IMR-90 (cell line): ENCODE measurements around the gene ITGB2. TPM values are rescaled to one million over a fixed set of nuclear protein-coding genes. Genes with fewer than 3 reads are reported as not detected.
A peak's percentile ranks its signal among the peaks of the same experiment; 100 is the strongest.

Experiments used
- ATAC-seq: fragments of 200-7000 bp; cut with Tn5 transposase; 2 replicates; pipeline ENCODE4 v1.9.1; 2020; ENCODE audit warnings: low read depth, mild to moderate bottlenecking, moderate library complexity
- BruUV-seq: library from RNA; stranded (reverse); fragments of 400-500 nt; replicated peaks from 2 replicates; lab custom pipeline; 2021; lab: Mats Ljungman, UMichigan
- CTCF ChIA-PET: fragments of 300-600 bp; formaldehyde crosslinking; extraction: SDS; loops from one replicate; lab custom pipeline; 2021; ENCODE audit warnings: antibody characterized with exemption; lab: Yijun Ruan, JAX
- POLR2A ChIA-PET: fragments of 300-600 bp; sonication (Branson Sonifier 250); formaldehyde crosslinking; loops from one replicate; lab custom pipeline; 2022; ENCODE audit warnings: antibody characterized with exemption; ENCODE audit not compliant: unreplicated experiment; lab: Charles Lee
- DNase-seq: peaks from one replicate; pipeline ENCODE4 v3.0.0; 2013
- H2AFZ ChIP-seq: replicated peaks from 2 replicates; pipeline ENCODE3; 2013; ENCODE audit warnings: low read length, mild to moderate bottlenecking; ENCODE audit not compliant: poor library complexity
- H2AK5ac ChIP-seq: 2 replicates; pipeline ENCODE4 v1.6.1; 2013; ENCODE audit warnings: low read depth, low read length, inconsistent platforms
- H2AK9ac ChIP-seq: replicated peaks from 2 replicates; pipeline ENCODE3; 2013; ENCODE audit warnings: mild to moderate bottlenecking, low read depth, low read length, moderate library complexity; ENCODE audit not compliant: poor library complexity
- H2BK120ac ChIP-seq: 2 replicates; pipeline ENCODE4 v1.6.1; 2013; ENCODE audit warnings: low read depth, low read length, inconsistent platforms
- H2BK15ac ChIP-seq: 3 replicates; pipeline ENCODE4 v1.6.1; 2013; ENCODE audit warnings: low read depth, low read length, inconsistent platforms
- H2BK20ac ChIP-seq: 2 replicates; pipeline ENCODE4 v1.6.1; 2013; ENCODE audit warnings: low read depth, mild to moderate bottlenecking, inconsistent platforms, low read length, moderate library complexity
- H2BK5ac ChIP-seq: 2 replicates; pipeline ENCODE4 v1.6.1; 2013; ENCODE audit warnings: mild to moderate bottlenecking, low read depth, low read length, inconsistent platforms; ENCODE audit not compliant: poor library complexity, severe bottlenecking
- H3K14ac ChIP-seq: replicated peaks from 2 replicates; pipeline ENCODE4 v1.6.1; 2013; ENCODE audit warnings: low read depth, low read length, inconsistent platforms
- H3K18ac ChIP-seq: 2 replicates; pipeline ENCODE4 v1.6.1; 2013; ENCODE audit warnings: low read depth, low read length, control low read depth
- H3K23ac ChIP-seq: 2 replicates; pipeline ENCODE4 v1.6.1; 2013; ENCODE audit warnings: low read depth, low read length, inconsistent platforms
- H3K27ac ChIP-seq: 2 replicates; pipeline ENCODE4 v1.5.1; 2013; ENCODE audit warnings: mild to moderate bottlenecking, control low read depth, low read length; ENCODE audit not compliant: insufficient read depth
- H3K27me3 ChIP-seq: 2 replicates; pipeline ENCODE4 v1.6.1; 2013; ENCODE audit warnings: low read length; ENCODE audit not compliant: control insufficient read depth, insufficient read depth
- H3K36me3 ChIP-seq: 2 replicates; pipeline ENCODE4 v1.6.1; 2013; ENCODE audit warnings: low read length, mixed read lengths; ENCODE audit not compliant: control insufficient read depth, insufficient read depth
- H3K4ac ChIP-seq: 2 replicates; pipeline ENCODE4 v1.6.1; 2013; ENCODE audit warnings: low read depth, low read length, inconsistent platforms
- H3K4me1 ChIP-seq: 2 replicates; pipeline ENCODE4 v1.6.1; 2013; ENCODE audit warnings: low read length, mixed read lengths; ENCODE audit not compliant: control insufficient read depth, insufficient read depth
- H3K4me2 ChIP-seq: 2 replicates; pipeline ENCODE4 v1.6.1; 2013; ENCODE audit warnings: low read depth, mild to moderate bottlenecking, control low read depth, low read length, moderate library complexity
- H3K4me3 ChIP-seq: 2 replicates; pipeline ENCODE4 v1.5.1; 2013; ENCODE audit warnings: low read depth, mild to moderate bottlenecking, control low read depth, low read length, moderate library complexity; ENCODE audit not compliant: insufficient read depth
- H3K56ac ChIP-seq: 2 replicates; pipeline ENCODE4 v1.6.1; 2013; ENCODE audit warnings: low read length, inconsistent platforms; ENCODE audit not compliant: insufficient read depth; ENCODE audit errors: extremely low read depth
- H3K79me1 ChIP-seq, 2 experiments: 2 replicates each; pipeline ENCODE4 v1.6.1; 2013; ENCODE audit warnings: low read length in 2 of 2, inconsistent platforms in 1 of 2, low read depth in 1 of 2
- H3K9ac ChIP-seq: 2 replicates; pipeline ENCODE4 v1.6.1; 2013; ENCODE audit warnings: low read depth, low read length, control low read depth
- H3K9me1 ChIP-seq: 2 replicates; pipeline ENCODE4 v1.6.1; 2013; ENCODE audit warnings: low read length, inconsistent platforms; ENCODE audit not compliant: insufficient read depth
- H3K9me3 ChIP-seq: 2 replicates; pipeline ENCODE4 v1.6.1; 2013; ENCODE audit warnings: low read length; ENCODE audit not compliant: control insufficient read depth, insufficient read depth
- H4K20me1 ChIP-seq: 2 replicates; pipeline ENCODE4 v1.6.1; 2013; ENCODE audit warnings: low read length, inconsistent platforms; ENCODE audit not compliant: insufficient read depth
- H4K5ac ChIP-seq: 2 replicates; pipeline ENCODE4 v1.6.1; 2013; ENCODE audit warnings: mild to moderate bottlenecking, low read depth, low read length, control low read depth
- H4K8ac ChIP-seq, 2 experiments: 2 replicates each; pipeline ENCODE4 v1.6.1; 2013; ENCODE audit warnings: low read depth in 2 of 2, low read length in 2 of 2, control low read depth in 1 of 2, inconsistent platforms in 1 of 2
- H4K91ac ChIP-seq: 2 replicates; pipeline ENCODE4 v1.6.1; 2013; ENCODE audit warnings: low read depth, low read length, inconsistent platforms; ENCODE audit not compliant: insufficient read depth
- BHLHE40 ChIP-seq: fragments of 150-350 bp; IDR thresholded peaks from 2 replicates; pipeline ENCODE4 v1.6.1; 2016; ENCODE audit warnings: mild to moderate bottlenecking, low read depth, low read length
- CEBPB ChIP-seq: IDR thresholded peaks from 2 replicates; pipeline ENCODE4 v1.6.1; 2012; ENCODE audit warnings: low read depth, low read length, improper control_type of control experiment
- CHD1 ChIP-seq: IDR thresholded peaks from 2 replicates; pipeline ENCODE4 v1.6.1; 2012; ENCODE audit warnings: low read depth, low read length, improper control_type of control experiment
- FOS ChIP-seq: fragments of 150-350 bp; IDR thresholded peaks from 2 replicates; pipeline ENCODE4 v1.6.1; 2016; ENCODE audit warnings: low read depth, low read length
- MAFK ChIP-seq: IDR thresholded peaks from 2 replicates; pipeline ENCODE4 v1.6.1; 2012; ENCODE audit warnings: low read depth, low read length, improper control_type of control experiment
- MAZ ChIP-seq: IDR thresholded peaks from 2 replicates; pipeline ENCODE4 v1.6.1; 2012; ENCODE audit warnings: low read depth, mild to moderate bottlenecking, low read length, improper control_type of control experiment, moderate library complexity, borderline replicate concordance
- MXI1 ChIP-seq: IDR thresholded peaks from 2 replicates; pipeline ENCODE4 v1.6.1; 2012; ENCODE audit warnings: low read depth, mild to moderate bottlenecking, low read length, moderate library complexity, borderline replicate concordance
- NFE2L2 ChIP-seq: fragments of 150-350 bp; IDR thresholded peaks from 2 replicates; pipeline ENCODE4 v1.6.1; 2016; ENCODE audit warnings: low read depth, mild to moderate bottlenecking, low read length
- POLR2A ChIP-seq: IDR thresholded peaks from 2 replicates; pipeline ENCODE4 v1.6.1; 2012; ENCODE audit warnings: mild to moderate bottlenecking, low read depth, low read length
- RAD21 ChIP-seq: IDR thresholded peaks from 2 replicates; pipeline ENCODE4 v1.6.1; 2012; ENCODE audit warnings: low read length, improper control_type of control experiment
- RCOR1 ChIP-seq: IDR thresholded peaks from 2 replicates; pipeline ENCODE4 v1.6.1; 2012; ENCODE audit warnings: mild to moderate bottlenecking, low read length, improper control_type of control experiment; ENCODE audit not compliant: insufficient replicate concordance
- RFX5 ChIP-seq: IDR thresholded peaks from 2 replicates; pipeline ENCODE4 v1.8.0; 2012; ENCODE audit warnings: low read depth, mild to moderate bottlenecking, low read length, moderate library complexity
- SMC3 ChIP-seq: fragments of 150-350 bp; IDR thresholded peaks from 2 replicates; pipeline ENCODE4 v1.6.1; 2016; ENCODE audit warnings: low read depth, mild to moderate bottlenecking, antibody characterized with exemption, low read length, moderate library complexity
- WGBS, 2 experiments: methylation state at CpG; one replicate each; pipeline versions ENCODE4 v1.1.5 to v1.1.7; 2013; ENCODE audit warnings: missing lambda C conversion rate in 2 of 2; ENCODE audit not compliant: insufficient read length in 1 of 2; ENCODE audit errors: extremely low coverage in 2 of 2; 5-methylcytosine and 5-hydroxymethylcytosine counted together
- dilution Hi-C: fragments of 300-500 bp; cut with HindIII; formaldehyde crosslinking; loops from one replicate; pipeline ENCODE4 v1.14.3; 2018; ENCODE audit warnings: low sequenced_read_pairs; ENCODE audit not compliant: unreplicated experiment
- in situ Hi-C: fragments of 300-500 bp; cut with MboI; formaldehyde crosslinking; loops from 3 replicates; pipeline ENCODE4 v1.14.3; 2019; ENCODE audit warnings: low sequenced_read_pairs, inconsistent platforms, mixed read lengths
- intact Hi-C: fragments of 100-400 bp; cut with micrococcal nuclease; formaldehyde crosslinking; loops from 2 replicates; pipeline ENCODE4 v1.10.0; 2022
- polyA plus RNA-seq, 3 experiments: library from polyadenylated mRNA; depleted of rRNA; stranded (reverse); fragments of >200 nt; gene quantifications; 2 replicates each; pipeline ENCODE4 v1.2.3, GENCODE V29; 2012; ENCODE audit warnings: low replicate concordance in 1 of 3
- total RNA-seq: library from RNA; depleted of rRNA; stranded (reverse); fragments of >200 nt; gene quantifications from 2 replicates; pipeline ENCODE4 v1.2.3, GENCODE V29; 2012
- TF ChIP-seq, protein P1 (sequence below): fragments of 150-350 bp; IDR thresholded peaks from 2 replicates; pipeline ENCODE4 v1.6.1; 2016; ENCODE audit warnings: low read depth, mild to moderate bottlenecking, low read length, moderate library complexity, borderline replicate concordance
- TF ChIP-seq, protein P2 (sequence below): fragments of 150-350 bp; IDR thresholded peaks from 2 replicates; pipeline ENCODE4 v1.6.1; 2017; ENCODE audit warnings: mild to moderate bottlenecking, antibody characterized with exemption, low read length, low read depth
- TF ChIP-seq, protein P3 (sequence below): conservative IDR thresholded peaks from 2 replicates; pipeline ENCODE4 v1.5.1; 2012; ENCODE audit warnings: mild to moderate bottlenecking, low read depth, low read length, improper control_type of control experiment

Gene ITGB2
- total and polyA plus RNA-seq, 2 of the 4 experiments (the other 2 are of a cell fraction) = 0.14 TPM; not detected in 1

DNA sequence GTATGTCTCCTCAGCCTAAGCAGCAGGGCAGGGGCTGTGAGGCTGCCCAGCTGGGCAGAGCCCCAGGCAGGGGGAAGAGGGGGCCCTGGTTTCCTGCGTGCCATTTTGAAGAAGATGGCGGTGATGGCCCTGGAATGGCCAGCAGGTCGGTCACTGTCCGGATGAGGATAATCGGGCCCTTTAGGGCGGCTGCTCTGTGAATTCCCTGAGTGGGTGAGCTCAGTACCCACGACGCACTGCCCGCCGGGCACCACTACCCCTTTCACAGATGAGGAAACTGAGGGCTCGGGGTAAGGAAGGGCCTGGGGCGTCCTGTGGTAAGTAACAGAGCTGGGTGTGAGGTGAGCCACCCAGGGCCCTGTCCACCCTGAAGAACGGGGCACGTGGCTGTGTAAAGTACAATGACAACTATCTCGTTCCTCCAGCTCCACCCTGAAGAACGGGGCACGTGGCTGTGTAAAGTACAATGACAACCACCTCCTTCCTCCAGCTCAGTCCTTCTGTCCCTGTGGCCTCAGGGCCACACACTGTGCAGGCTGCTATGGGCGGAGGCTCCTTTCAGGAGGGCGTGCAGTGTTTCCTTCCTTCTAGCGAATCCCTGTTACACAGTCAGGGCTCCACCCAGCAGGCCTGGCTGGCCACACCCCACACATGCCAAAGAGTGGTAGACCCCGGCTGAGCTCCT is 23.2 kb downstream of the ITGB2 start:
- Histone ChIP-seq H3K4me1 (no peaks in the 10 kb centered on the region), H3K27me3 (peaks cover 74% of the 10 kb centered on the region), H2BK5ac (no peak overlapping the region), H3K23ac (no peak overlapping the region), H2BK120ac (no peak overlapping the region), H3K4ac (no peak overlapping the region), H3K9ac (no peak overlapping the region), H3K9me3 (no peaks in the 10 kb centered on the region), H2AK9ac (peak overlapping the region; percentile 33), H2BK15ac (no peak overlapping the region), H3K36me3 (no peaks in the 10 kb centered on the region), H3K4me3 (no peak overlapping the region), H3K4me2 (no peak overlapping the region), H3K27ac (no peak overlapping the region), H2AFZ (no peak overlapping the region), H3K18ac (no peak overlapping the region), H3K79me1 (no peaks in the 10 kb centered on the region), H4K5ac (no peak overlapping the region), H3K14ac (no peak overlapping the region), H3K56ac (no peak overlapping the region), H2AK5ac (no peak overlapping the region), H4K20me1 (no peaks in the 10 kb centered on the region), H4K91ac (no peak overlapping the region), H4K8ac (no peak overlapping the region), H2BK20ac (no peak overlapping the region), H3K9me1 (0 out of 2 replicates have a peak, but pooled peaks cover 7% of the 10 kb centered on the region)
- ChIA-PET CTCF (no interaction called here), POLR2A (no interaction called here)
- in situ Hi-C loops = no loop called here
- BruUV-seq = no TSS peak
- dilution Hi-C loops = no loop called here
- intact Hi-C loops = no loop called here
- ATAC-seq = no peak
- TF ChIP-seq, protein P1, sequence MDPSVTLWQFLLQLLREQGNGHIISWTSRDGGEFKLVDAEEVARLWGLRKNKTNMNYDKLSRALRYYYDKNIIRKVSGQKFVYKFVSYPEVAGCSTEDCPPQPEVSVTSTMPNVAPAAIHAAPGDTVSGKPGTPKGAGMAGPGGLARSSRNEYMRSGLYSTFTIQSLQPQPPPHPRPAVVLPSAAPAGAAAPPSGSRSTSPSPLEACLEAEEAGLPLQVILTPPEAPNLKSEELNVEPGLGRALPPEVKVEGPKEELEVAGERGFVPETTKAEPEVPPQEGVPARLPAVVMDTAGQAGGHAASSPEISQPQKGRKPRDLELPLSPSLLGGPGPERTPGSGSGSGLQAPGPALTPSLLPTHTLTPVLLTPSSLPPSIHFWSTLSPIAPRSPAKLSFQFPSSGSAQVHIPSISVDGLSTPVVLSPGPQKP = no peak
- TF ChIP-seq FOS (no peak), MAZ (no peak), RCOR1 (no peak), RAD21 (no peak), MXI1 (no peak), RFX5 (no peak), MAFK (no peak), NFE2L2 (no peak), CEBPB (no peak), CHD1 (no peak), SMC3 (no peak), POLR2A (no peak), BHLHE40 (no peak)
- TF ChIP-seq, protein P2, sequence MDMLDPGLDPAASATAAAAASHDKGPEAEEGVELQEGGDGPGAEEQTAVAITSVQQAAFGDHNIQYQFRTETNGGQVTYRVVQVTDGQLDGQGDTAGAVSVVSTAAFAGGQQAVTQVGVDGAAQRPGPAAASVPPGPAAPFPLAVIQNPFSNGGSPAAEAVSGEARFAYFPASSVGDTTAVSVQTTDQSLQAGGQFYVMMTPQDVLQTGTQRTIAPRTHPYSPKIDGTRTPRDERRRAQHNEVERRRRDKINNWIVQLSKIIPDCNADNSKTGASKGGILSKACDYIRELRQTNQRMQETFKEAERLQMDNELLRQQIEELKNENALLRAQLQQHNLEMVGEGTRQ = no peak
- TF ChIP-seq, protein P3, sequence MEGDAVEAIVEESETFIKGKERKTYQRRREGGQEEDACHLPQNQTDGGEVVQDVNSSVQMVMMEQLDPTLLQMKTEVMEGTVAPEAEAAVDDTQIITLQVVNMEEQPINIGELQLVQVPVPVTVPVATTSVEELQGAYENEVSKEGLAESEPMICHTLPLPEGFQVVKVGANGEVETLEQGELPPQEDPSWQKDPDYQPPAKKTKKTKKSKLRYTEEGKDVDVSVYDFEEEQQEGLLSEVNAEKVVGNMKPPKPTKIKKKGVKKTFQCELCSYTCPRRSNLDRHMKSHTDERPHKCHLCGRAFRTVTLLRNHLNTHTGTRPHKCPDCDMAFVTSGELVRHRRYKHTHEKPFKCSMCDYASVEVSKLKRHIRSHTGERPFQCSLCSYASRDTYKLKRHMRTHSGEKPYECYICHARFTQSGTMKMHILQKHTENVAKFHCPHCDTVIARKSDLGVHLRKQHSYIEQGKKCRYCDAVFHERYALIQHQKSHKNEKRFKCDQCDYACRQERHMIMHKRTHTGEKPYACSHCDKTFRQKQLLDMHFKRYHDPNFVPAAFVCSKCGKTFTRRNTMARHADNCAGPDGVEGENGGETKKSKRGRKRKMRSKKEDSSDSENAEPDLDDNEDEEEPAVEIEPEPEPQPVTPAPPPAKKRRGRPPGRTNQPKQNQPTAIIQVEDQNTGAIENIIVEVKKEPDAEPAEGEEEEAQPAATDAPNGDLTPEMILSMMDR = no peak
- no CpG with 5 or more reads among the region's 21 CpGs for WGBS, 2 experiments
- DNase-seq = no peak
